Uterus (tissue), 4 donors: ENCODE measurements around the gene G6PC3. TPM values are rescaled to one million over a fixed set of nuclear protein-coding genes. Genes with fewer than 3 reads are reported as not detected.
"Not testable (repeated sequence)": the region's sequence is repeated elsewhere in the genome, so short reads cannot be mapped to it uniquely, and the experiment has no call there.

Source experiments
- DNase-seq, 2 donors: peaks; one replicate each; pipeline ENCODE4 v3.0.0-alpha.2; 2019 to 2020
- H3K27ac ChIP-seq, 2 donors: fragments of 200-600 bp; sonication (generic); 1 replicate in 1 of 2; 2 replicates in 1 of 2; pipeline ENCODE4 v1.5.1; 2016 to 2018
- H3K27me3 ChIP-seq, 2 donors: fragments of 200-600 bp; sonication (generic); one replicate each; pipeline ENCODE4 v1.5.1; 2018 to 2019; ENCODE audit warnings: control low read depth in 1 of 2
- H3K36me3 ChIP-seq, 2 donors: fragments of 200-600 bp; sonication (generic); one replicate each; pipeline ENCODE4 v1.5.1; 2019; ENCODE audit warnings: control low read depth in 1 of 2
- H3K4me1 ChIP-seq, 2 donors: fragments of 200-600 bp; sonication (generic); one replicate each; pipeline ENCODE4 v1.5.1; 2018 to 2019; ENCODE audit warnings: control low read depth in 1 of 2
- H3K4me3 ChIP-seq, 2 donors: fragments of 200-600 bp; sonication (generic); 1 replicate in 1 of 2; 2 replicates in 1 of 2; pipeline ENCODE4 v1.5.1; 2018 to 2019; ENCODE audit warnings: mild to moderate bottlenecking in 1 of 2
- H3K9me3 ChIP-seq, 2 donors: fragments of 200-600 bp; sonication (generic); one replicate each; pipeline ENCODE4 v1.5.1; 2019; ENCODE audit warnings: control low read depth in 1 of 2
- POLR2A ChIP-seq, 2 donors: fragments of 450-650 bp; IDR thresholded peaks; one replicate each; pipeline ENCODE4 v1.6.1; 2016; ENCODE audit warnings: antibody characterized with exemption in 2 of 2, mild to moderate bottlenecking in 1 of 2, moderate library complexity in 1 of 2
- intact Hi-C: fragments of 100-400 bp; cut with DNase I; formaldehyde crosslinking; loops from one replicate; pipeline ENCODE4 v1.15.1; 2023; ENCODE audit warnings: low total_unique reads
- total RNA-seq, 4 donors: library from RNA; depleted of rRNA in 3 of 4; stranded (reverse); fragments of >200 nt in 3 of 4; gene quantifications; one replicate each; pipeline versions ENCODE4 v1.1.0 to v1.2.4, GENCODE V29; 2014 to 2023
- TF ChIP-seq, protein P1 (sequence below), 4 experiments: fragments of 200-600 bp in 2 of 4; fragments of 450-650 bp in 2 of 4; sonication (generic) in 2 of 4; IDR thresholded peaks; one replicate each; pipeline ENCODE4 v1.5.1; 2016 to 2019; ENCODE audit warnings: antibody characterized with exemption in 4 of 4, mild to moderate bottlenecking in 2 of 4, moderate library complexity in 1 of 4
- donor health status: DM: yes; HTN: yes; CAD: no.

Gene G6PC3
- total RNA-seq: 10 to 100 TPM; 12.4 to 66.3 (median 33.8) TPM

GRCh38 chr17:44070455-44071197 is at the start of gene G6PC3:
TSS of gene G6PC3 (plus strand) at chr17:44070735. CDS start at chr17:44070966, 231 bp downstream.
- DNase-seq: peak; percentile 96
- peaks cover 0 to 7% of the 10 kb centered on the region in 2 donors for H3K4me1 ChIP-seq
- no peaks in the 10 kb centered on the region for H3K36me3 ChIP-seq
- H3K4me3 ChIP-seq: peak within 1 kb of the TSS; percentile 53 to 70
- no peaks in the 10 kb centered on the region for H3K9me3 ChIP-seq
- peak within 1 kb of the TSS; percentile 78 to 90 for H3K27ac ChIP-seq
- TF ChIP-seq POLR2A (IDR thresholded peaks at IDR 0.05): peak; percentile 76 to 81
- TF ChIP-seq, protein P1, sequence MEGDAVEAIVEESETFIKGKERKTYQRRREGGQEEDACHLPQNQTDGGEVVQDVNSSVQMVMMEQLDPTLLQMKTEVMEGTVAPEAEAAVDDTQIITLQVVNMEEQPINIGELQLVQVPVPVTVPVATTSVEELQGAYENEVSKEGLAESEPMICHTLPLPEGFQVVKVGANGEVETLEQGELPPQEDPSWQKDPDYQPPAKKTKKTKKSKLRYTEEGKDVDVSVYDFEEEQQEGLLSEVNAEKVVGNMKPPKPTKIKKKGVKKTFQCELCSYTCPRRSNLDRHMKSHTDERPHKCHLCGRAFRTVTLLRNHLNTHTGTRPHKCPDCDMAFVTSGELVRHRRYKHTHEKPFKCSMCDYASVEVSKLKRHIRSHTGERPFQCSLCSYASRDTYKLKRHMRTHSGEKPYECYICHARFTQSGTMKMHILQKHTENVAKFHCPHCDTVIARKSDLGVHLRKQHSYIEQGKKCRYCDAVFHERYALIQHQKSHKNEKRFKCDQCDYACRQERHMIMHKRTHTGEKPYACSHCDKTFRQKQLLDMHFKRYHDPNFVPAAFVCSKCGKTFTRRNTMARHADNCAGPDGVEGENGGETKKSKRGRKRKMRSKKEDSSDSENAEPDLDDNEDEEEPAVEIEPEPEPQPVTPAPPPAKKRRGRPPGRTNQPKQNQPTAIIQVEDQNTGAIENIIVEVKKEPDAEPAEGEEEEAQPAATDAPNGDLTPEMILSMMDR (IDR thresholded peaks at IDR 0.05): peak in 3 of 4 experiments; percentile 29 to 61 (median 58)
- no peaks in the 10 kb centered on the region for H3K27me3 ChIP-seq
- intact Hi-C loops: no loop called here

DNA sequence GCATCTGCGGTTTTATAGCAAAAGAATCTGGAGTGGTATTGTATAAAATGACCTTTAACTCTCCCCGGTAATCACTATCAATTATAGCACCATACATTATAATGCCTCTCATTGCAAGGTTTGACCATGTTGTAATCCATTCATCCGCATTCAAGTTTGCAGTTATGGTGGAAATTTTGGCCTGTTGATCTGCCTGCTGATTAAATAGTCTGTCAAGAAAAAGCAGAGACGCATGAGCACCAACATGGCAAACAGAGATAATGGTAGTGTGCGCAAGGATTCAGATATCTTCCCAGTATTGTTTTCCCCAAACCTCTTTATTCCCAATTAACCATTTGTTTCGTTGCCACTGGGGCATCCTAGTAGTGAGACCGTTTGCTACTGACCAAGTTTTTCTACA is 49.3 kb upstream of the G6PC3 start:
- H3K36me3 ChIP-seq, H3K27ac ChIP-seq, H3K4me3 ChIP-seq, H3K9me3 ChIP-seq, intact Hi-C loops, DNase-seq, H3K4me1 ChIP-seq, H3K27me3 ChIP-seq: not testable (repeated sequence)

DNA sequence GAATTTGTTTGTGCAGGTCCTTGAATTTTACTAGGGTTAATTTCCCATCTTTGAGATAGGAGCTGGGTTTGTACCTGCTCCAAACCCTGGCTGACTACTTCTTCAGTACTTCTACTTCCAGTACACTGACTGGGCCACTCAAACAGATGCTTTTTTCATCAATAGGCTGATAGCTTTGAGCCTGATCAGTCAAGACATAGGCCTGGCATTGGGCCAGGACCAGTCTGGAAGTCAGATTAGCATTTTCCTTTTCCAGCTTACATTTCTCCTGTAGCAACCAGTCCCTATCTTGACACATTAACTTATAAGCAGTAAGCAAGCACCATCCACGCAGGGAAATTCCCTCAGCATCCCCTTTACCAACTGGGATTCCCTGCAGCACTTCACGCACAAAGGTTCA is 48.3 kb upstream of the G6PC3 start:
- no peaks in the 10 kb centered on the region for H3K4me1 ChIP-seq
- TF ChIP-seq, protein P1 (IDR thresholded peaks at IDR 0.05): no peak
- no peak for TF ChIP-seq POLR2A (IDR thresholded peaks at IDR 0.05)
- H3K9me3 ChIP-seq: no peaks in the 10 kb centered on the region
- H3K36me3 ChIP-seq: no peaks in the 10 kb centered on the region
- no peak overlapping the region for H3K4me3 ChIP-seq
- intact Hi-C loops: no loop called here
- H3K27ac ChIP-seq: no peak overlapping the region
- no peak for DNase-seq
- no peaks in the 10 kb centered on the region for H3K27me3 ChIP-seq

GRCh38 chr17:44023545-44024270 is 46.8 kb upstream of the G6PC3 start:
- intact Hi-C loops: no loop called here
- H3K36me3 ChIP-seq: no peaks in the 10 kb centered on the region
- no peak overlapping the region for H3K4me3 ChIP-seq
- no peak for DNase-seq
- TF ChIP-seq POLR2A (IDR thresholded peaks at IDR 0.05): no peak
- TF ChIP-seq, protein P1 (IDR thresholded peaks at IDR 0.05): no peak
- H3K4me1 ChIP-seq: no peaks in the 10 kb centered on the region
- no peaks in the 10 kb centered on the region for H3K9me3 ChIP-seq
- H3K27me3 ChIP-seq: no peaks in the 10 kb centered on the region
- no peak overlapping the region for H3K27ac ChIP-seq

DNA sequence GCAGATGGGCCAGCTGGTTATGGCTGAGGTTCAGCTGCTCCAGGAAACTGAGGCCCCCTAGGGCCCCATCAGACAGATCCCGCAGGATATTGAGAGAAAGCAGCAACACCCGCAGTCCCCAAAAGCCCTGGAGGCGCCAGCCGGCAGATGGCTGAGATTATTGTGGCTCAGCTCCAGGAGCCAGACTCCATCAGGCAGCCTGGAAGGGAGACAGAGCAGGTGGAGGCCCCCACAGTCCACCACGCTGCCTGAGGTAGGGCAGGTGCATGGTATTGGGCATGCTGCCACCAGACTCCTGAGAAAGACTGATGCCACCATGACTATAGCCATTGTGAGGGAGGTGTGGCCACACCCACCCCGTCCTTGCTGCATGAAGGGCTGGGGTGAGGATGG is 46.3 kb upstream of the G6PC3 start:
- Histone ChIP-seq H3K27ac (no peak overlapping the region), H3K36me3 (no peaks in the 10 kb centered on the region), H3K4me1 (no peaks in the 10 kb centered on the region), H3K9me3 (no peaks in the 10 kb centered on the region), H3K4me3 (no peak overlapping the region), H3K27me3 (no peaks in the 10 kb centered on the region)
- intact Hi-C loops: no loop called here
- no peak for TF ChIP-seq POLR2A (IDR thresholded peaks at IDR 0.05)
- TF ChIP-seq, protein P1 (IDR thresholded peaks at IDR 0.05): no peak
- DNase-seq: no peak
